HepG2 (cell line): ENCODE results near the gene MCFD2. TPM values are rescaled to one million over a fixed set of nuclear protein-coding genes. Genes with fewer than 3 reads are reported as not detected.
A peak's percentile ranks its signal among the peaks of the same experiment; 100 is the strongest.

Source experiments
- ARHGAP35 ChIP-seq: sonication (generic); formaldehyde crosslinking; IDR thresholded peaks from 2 replicates; pipeline ENCODE4 v1.9.0; 2022; ENCODE audit warnings: mild to moderate bottlenecking, inconsistent platforms, moderate library complexity, missing genetic modification reagents, borderline replicate concordance
- CREB1 ChIP-seq, 2 experiments: fragments of 450-650 bp in 1 of 2; IDR thresholded peaks; 2 replicates each; pipeline ENCODE4 v1.6.1; 2016 to 2017; ENCODE audit warnings: control low read depth in 1 of 2, mild to moderate bottlenecking in 1 of 2, missing compliant biosample characterization in 1 of 2, missing genetic modification characterization in 1 of 2
- DNMT1 ChIP-seq: sonication (generic); formaldehyde crosslinking; IDR thresholded peaks from 2 replicates; pipeline ENCODE4 v1.5.1; 2020; ENCODE audit warnings: mild to moderate bottlenecking, missing genetic modification reagents
- FOXO1 ChIP-seq: sonication (generic); formaldehyde crosslinking; IDR thresholded peaks from 2 replicates; pipeline ENCODE4 v1.4.0; 2020; ENCODE audit warnings: missing genetic modification reagents
- FOXO4 ChIP-seq: sonication (generic); formaldehyde crosslinking; conservative IDR thresholded peaks from 2 replicates; pipeline ENCODE4 v1.8.1; 2023; ENCODE audit warnings: missing genetic modification reagents
- HOXA3 ChIP-seq: sonication (generic); formaldehyde crosslinking; IDR thresholded peaks from 2 replicates; pipeline ENCODE4 v1.5.0; 2020; ENCODE audit warnings: missing genetic modification reagents
- NFIC ChIP-seq: IDR thresholded peaks from 2 replicates; pipeline ENCODE4 v1.6.1; 2012; ENCODE audit warnings: mild to moderate bottlenecking, low read length, inconsistent platforms
- NFYC ChIP-seq: IDR thresholded peaks from 2 replicates; pipeline ENCODE4 v1.6.1; 2016; ENCODE audit warnings: missing genetic modification reagents, missing compliant biosample characterization
- POLR2G ChIP-seq: fragments of 200-400 bp; formaldehyde crosslinking; IDR thresholded peaks from 2 replicates; pipeline ENCODE4 v1.6.1; 2018; ENCODE audit warnings: mild to moderate bottlenecking, low read depth, low read length, moderate library complexity
- SRSF9 ChIP-seq: fragments of 200-400 bp; formaldehyde crosslinking; IDR thresholded peaks from 2 replicates; pipeline ENCODE4 v1.6.1; 2018; ENCODE audit warnings: borderline replicate concordance, mild to moderate bottlenecking, low read depth, low read length; ENCODE audit not compliant: insufficient read depth, poor library complexity, severe bottlenecking
- TBL1XR1 ChIP-seq: fragments of 150-350 bp; IDR thresholded peaks from 2 replicates; pipeline ENCODE4 v1.6.1; 2014; ENCODE audit warnings: borderline replicate concordance, low read length; ENCODE audit not compliant: partially characterized antibody
- TFDP1 ChIP-seq: IDR thresholded peaks from 2 replicates; pipeline ENCODE4 v1.6.1; 2016; ENCODE audit warnings: missing compliant biosample characterization, missing genetic modification reagents, borderline replicate concordance
- ZBTB37 ChIP-seq: sonication (generic); formaldehyde crosslinking; IDR thresholded peaks from 2 replicates; pipeline ENCODE4 v1.4.0; 2020; ENCODE audit warnings: mild to moderate bottlenecking, missing genetic modification reagents
- ZHX2 ChIP-seq, 2 experiments: sonication (generic) in 1 of 2; formaldehyde crosslinking in 1 of 2; IDR thresholded peaks; 2 replicates each; pipeline versions ENCODE4 v1.6.1 to v1.9.0; 2014 to 2022; ENCODE audit warnings: antibody characterized with exemption in 1 of 2, borderline replicate concordance in 1 of 2, inconsistent platforms in 1 of 2, low read depth in 1 of 2, missing genetic modification reagents in 1 of 2
- ZKSCAN5 ChIP-seq: sonication (generic); formaldehyde crosslinking; IDR thresholded peaks from 2 replicates; pipeline ENCODE4 v1.5.1; 2020; ENCODE audit warnings: mild to moderate bottlenecking, missing genetic modification reagents
- ZMYM4 ChIP-seq: sonication (generic); formaldehyde crosslinking; IDR thresholded peaks from 2 replicates; pipeline ENCODE4 v1.8.1; 2023; ENCODE audit warnings: mild to moderate bottlenecking, missing genetic modification reagents
- ZNF343 ChIP-seq: sonication (generic); formaldehyde crosslinking; IDR thresholded peaks from 2 replicates; pipeline ENCODE4 v1.4.0; 2020; ENCODE audit warnings: mild to moderate bottlenecking, missing genetic modification reagents
- ZNF616 ChIP-seq: sonication (generic); formaldehyde crosslinking; IDR thresholded peaks from 2 replicates; pipeline ENCODE4 v1.5.0; 2020; ENCODE audit warnings: low read depth, mild to moderate bottlenecking, missing genetic modification reagents
- polyA plus RNA-seq, 8 experiments: library from polyadenylated mRNA; depleted of rRNA in 3 of 8; stranded (reverse) in 7 of 8; unstranded in 1 of 8; fragments of >200 nt; fragmentation: Illumina TruSeq in 4 of 8; extraction: Trizol in 4 of 8; gene quantifications; 2 replicates each; pipeline versions ENCODE4 v1.2.1 to v1.2.3, GENCODE V29; 2011 to 2016; ENCODE audit warnings: low read depth in 4 of 8, missing spikeins in 1 of 8, mixed read lengths in 1 of 8; ENCODE audit not compliant: insufficient read depth in 1 of 8
- total RNA-seq, 5 experiments: library from RNA; depleted of rRNA; stranded (reverse); fragments of >200 nt; fragmentation: Illumina TruSeq; extraction: Trizol; gene quantifications; 2 replicates each; pipeline ENCODE4 v1.2.3, GENCODE V29; 2016; ENCODE audit warnings: low read depth in 1 of 5

Gene MCFD2
- total and polyA plus RNA-seq, 2 of the 13 experiments (the other 11 are each of a cell fraction or from before 2014, with no cell fraction given) = 183 to 232 TPM

- TF ChIP-seq SRSF9 (no peak), ZNF343 (CRISPR knock-in tag) (peak; percentile 70; the same call in 1 of the 2 replicates), FOXO4 (no peak), CREB1 (IDR thresholded peaks at IDR 0.05) (no peak), CREB1 (CRISPR knock-in tag; IDR thresholded peaks at IDR 0.05) (no peak), FOXO1 (CRISPR knock-in tag) (no peak), ZKSCAN5 (CRISPR knock-in tag) (no peak), DNMT1 (CRISPR knock-in tag) (no peak), NFIC (no peak), ZHX2 (IDR thresholded peaks at IDR 0.05; ENCODE audit: low read depth) (no peak), ZHX2 (CRISPR knock-in tag; IDR thresholded peaks at IDR 0.05; ENCODE audit: borderline replicate concordance) (no peak), HOXA3 (CRISPR knock-in tag) (peak; percentile 53; the same call in 1 of the 2 replicates), ZNF616 (CRISPR knock-in tag) (no peak), TBL1XR1 (no peak), NFYC (CRISPR knock-in tag) (no peak), POLR2G (0 out of 2 replicates have a peak, but pooled peaks have one; percentile 8), ZMYM4 (CRISPR knock-in tag) (peak; percentile 60; the same call in 1 of the 2 replicates), ZBTB37 (CRISPR knock-in tag) (no peak), ARHGAP35 (CRISPR knock-in tag) (no peak), TFDP1 (CRISPR knock-in tag) (no peak)
Measured at GRCh38 chr2:46913471-46914381, 1.9 kb downstream of the MCFD2 start (continued).
